ENCODE measurements around the gene M1AP.

Gene M1AP

DNA sequence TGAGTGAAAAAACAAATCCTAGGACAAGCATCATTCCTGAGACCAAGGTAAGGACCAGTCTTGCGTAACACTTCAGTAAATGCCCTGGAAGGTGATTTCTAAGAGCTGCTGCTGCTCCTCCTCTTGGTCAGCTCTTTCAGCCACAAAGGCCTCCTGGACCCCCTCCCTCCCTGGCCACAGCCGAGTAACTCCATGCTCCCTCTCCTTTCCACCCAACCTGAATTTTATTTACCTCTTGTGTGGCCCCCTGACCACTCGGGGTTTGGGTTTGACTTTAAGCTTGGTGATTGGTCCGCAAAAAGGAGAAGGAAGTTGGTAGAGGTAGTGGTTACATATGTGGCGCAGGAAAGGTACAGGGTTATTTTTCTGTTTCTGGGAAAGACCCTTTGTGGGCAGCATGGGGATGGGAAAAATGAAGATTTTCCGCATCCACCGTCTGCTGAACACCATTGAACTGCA lies 109.2 kb downstream of the M1AP start:
- Histone ChIP-seq H3K4me1 (ENCODE audit: control insufficient read depth in 5 of 5, insufficient read depth in 5 of 5, low read length in 5 of 5) (no peaks in the 10 kb centered on the region), H3K27me3 (ENCODE audit: control insufficient read depth in 5 of 5, insufficient read depth in 4 of 5, low read length in 5 of 5) (no peaks in the 10 kb centered on the region), H3K27ac (ENCODE audit: low read depth, low read length) (no peak overlapping the region), H3K9me3 (ENCODE audit: control insufficient read depth in 5 of 5, low read length in 5 of 5) (no peaks in the 10 kb centered on the region), H3K4me3 (ENCODE audit: low read depth in 1 of 5, low read length in 5 of 5) (no peak overlapping the region), H3K9ac (ENCODE audit: low read length in 5 of 5) (no peak overlapping the region), H3K36me3 (ENCODE audit: control insufficient read depth in 5 of 5, insufficient read depth in 5 of 5, low read length in 5 of 5) (peaks cover 0 to 7% (median 0%) of the 10 kb centered on the region in 5 donors)

DNA sequence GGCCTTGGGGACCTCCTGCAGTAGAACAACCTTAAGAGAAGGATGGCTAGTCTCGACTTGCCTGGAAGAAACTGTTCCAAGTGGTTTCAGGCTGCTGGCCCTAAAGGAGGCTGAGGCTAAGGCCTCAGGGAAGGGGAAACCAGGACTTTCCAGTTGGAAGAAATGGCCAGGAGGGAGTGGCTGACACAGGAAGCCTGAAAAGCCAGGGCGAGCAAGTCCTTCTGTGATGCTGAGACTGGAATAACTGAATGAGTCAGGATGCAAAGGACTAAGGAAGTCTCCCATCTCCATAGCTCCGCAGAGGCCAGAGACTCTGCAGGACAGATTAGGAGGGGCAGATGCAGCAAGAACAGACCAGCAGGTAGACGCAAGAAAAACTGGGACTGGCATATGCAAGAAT lies 111.0 kb downstream of the M1AP start:
- Histone ChIP-seq H3K27ac (ENCODE audit: low read depth, low read length) (no peak overlapping the region), H3K4me3 (ENCODE audit: low read depth in 1 of 5, low read length in 5 of 5) (no peak overlapping the region), H3K4me1 (ENCODE audit: control insufficient read depth in 5 of 5, insufficient read depth in 5 of 5, low read length in 5 of 5) (peaks cover 0 to 4% (median 0%) of the 10 kb centered on the region in 5 donors), H3K36me3 (ENCODE audit: control insufficient read depth in 5 of 5, insufficient read depth in 5 of 5, low read length in 5 of 5) (peaks cover 0 to 24% (median 16%) of the 10 kb centered on the region in 5 donors), H3K9me3 (ENCODE audit: control insufficient read depth in 5 of 5, low read length in 5 of 5) (no peaks in the 10 kb centered on the region), H3K27me3 (ENCODE audit: control insufficient read depth in 5 of 5, insufficient read depth in 4 of 5, low read length in 5 of 5) (no peaks in the 10 kb centered on the region), H3K9ac (ENCODE audit: low read length in 5 of 5) (no peak overlapping the region)

DNA sequence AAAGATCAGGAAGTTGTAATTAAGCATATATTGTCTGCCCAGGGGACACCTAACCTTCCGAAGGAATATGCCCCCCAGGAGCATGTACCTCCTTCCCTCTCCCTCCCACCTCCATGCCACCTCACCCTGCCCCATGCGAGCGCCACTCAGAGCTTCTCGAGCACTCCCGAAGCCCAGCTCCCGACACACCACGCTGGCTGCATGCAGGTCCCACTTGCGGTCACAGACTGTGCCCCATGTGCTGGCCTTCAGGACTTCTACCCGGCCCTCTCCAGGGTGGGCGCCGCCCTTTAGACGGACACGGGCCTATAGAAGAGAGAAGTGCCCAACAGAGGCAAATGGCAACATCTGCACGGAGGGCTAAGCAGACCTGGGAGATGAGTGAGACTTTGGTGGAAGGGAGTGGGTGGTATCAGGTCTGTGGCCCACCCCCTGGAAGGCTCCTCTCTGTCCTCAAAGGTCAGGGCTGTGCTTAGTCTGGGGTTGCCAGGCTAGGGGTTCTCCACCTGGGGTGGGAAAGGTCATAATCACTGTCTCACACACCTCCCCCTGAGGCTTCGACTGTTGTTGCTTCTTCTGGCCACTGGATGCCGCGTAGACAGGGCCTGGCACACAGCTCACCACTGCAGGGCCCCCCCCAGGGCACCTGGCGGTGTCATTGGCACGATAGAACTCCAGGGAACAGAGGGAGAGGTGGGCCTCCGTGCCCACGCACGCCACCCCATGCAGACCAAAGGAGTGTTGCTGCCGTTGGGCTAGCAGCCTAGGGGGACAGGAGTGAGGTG lies 111.8 kb downstream of the M1AP start:
- Histone ChIP-seq H3K4me1 (ENCODE audit: control insufficient read depth in 5 of 5, insufficient read depth in 5 of 5, low read length in 5 of 5) (peaks cover 0 to 10% (median 4%) of the 10 kb centered on the region in 5 donors), H3K27ac (ENCODE audit: low read depth, low read length) (no peak overlapping the region), H3K36me3 (ENCODE audit: control insufficient read depth in 5 of 5, insufficient read depth in 5 of 5, low read length in 5 of 5) (peaks cover 0 to 28% (median 16%) of the 10 kb centered on the region in 5 donors), H3K9ac (ENCODE audit: low read length in 5 of 5) (no peak overlapping the region), H3K9me3 (ENCODE audit: control insufficient read depth in 5 of 5, low read length in 5 of 5) (no peaks in the 10 kb centered on the region), H3K4me3 (ENCODE audit: low read depth in 1 of 5, low read length in 5 of 5) (no peak overlapping the region), H3K27me3 (ENCODE audit: control insufficient read depth in 5 of 5, insufficient read depth in 4 of 5, low read length in 5 of 5) (no peaks in the 10 kb centered on the region)

DNA sequence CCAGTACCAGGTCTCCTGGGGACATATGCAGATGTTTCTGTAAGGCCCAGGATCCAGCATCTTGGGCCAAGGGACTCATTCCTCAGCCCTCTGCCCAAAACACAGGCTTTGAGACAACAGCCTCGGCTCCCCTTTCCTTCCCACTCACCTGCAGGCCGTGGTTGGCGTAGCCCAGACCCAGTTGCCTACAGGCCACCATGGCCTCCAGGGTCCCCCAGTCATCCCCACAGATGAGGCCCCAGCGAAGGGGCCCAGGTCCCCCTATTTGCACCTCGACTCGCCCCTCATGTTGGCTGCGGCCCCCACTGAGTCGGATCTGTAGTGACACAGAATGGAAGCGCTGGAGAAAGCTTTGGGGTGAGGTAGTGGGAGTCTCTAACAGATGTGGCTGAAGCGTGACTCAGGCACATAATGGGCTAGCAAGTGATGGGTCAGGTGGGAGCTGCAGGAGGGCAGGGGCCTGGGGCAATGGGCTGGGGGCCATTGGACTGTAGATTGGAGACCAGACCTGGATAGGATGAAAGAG lies 112.6 kb downstream of the M1AP start:
- Histone ChIP-seq H3K27ac (ENCODE audit: low read depth, low read length) (no peak overlapping the region), H3K9ac (ENCODE audit: low read length in 5 of 5) (no peak overlapping the region), H3K9me3 (ENCODE audit: control insufficient read depth in 5 of 5, low read length in 5 of 5) (no peaks in the 10 kb centered on the region), H3K27me3 (ENCODE audit: control insufficient read depth in 5 of 5, insufficient read depth in 4 of 5, low read length in 5 of 5) (no peaks in the 10 kb centered on the region), H3K4me1 (ENCODE audit: control insufficient read depth in 5 of 5, insufficient read depth in 5 of 5, low read length in 5 of 5) (peaks cover 0 to 19% (median 13%) of the 10 kb centered on the region in 5 donors), H3K4me3 (ENCODE audit: low read depth in 1 of 5, low read length in 5 of 5) (no peak overlapping the region), H3K36me3 (ENCODE audit: control insufficient read depth in 5 of 5, insufficient read depth in 5 of 5, low read length in 5 of 5) (peaks cover 0 to 30% (median 16%) of the 10 kb centered on the region in 5 donors)

DNA sequence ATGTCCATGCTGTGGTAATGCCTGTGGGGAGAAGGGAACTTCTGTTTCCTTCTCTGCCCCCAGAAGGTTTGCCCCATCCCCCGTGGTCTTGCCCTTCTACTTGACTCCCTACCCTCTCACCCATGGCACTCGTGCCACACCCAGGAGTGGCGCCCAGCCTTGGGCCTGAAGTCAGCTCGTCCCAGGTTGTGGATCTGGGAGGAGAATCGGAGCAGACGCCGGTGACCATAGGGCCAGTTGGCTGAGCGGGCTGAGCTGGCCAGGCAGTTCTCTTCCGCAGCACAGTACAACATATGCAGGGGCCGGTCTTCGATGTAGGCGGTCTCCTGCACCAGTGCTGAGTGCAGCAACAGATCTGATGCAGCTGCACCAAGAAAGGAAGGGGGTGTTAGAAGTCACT lies 113.7 kb downstream of the M1AP start:
- no peak overlapping the region for H3K27ac ChIP-seq (ENCODE audit: low read depth, low read length)
- H3K4me3 ChIP-seq (ENCODE audit: low read depth in 1 of 5, low read length in 5 of 5): no peak overlapping the region
- H3K9ac ChIP-seq (ENCODE audit: low read length in 5 of 5): no peak overlapping the region
- peaks cover 0 to 25% (median 15%) of the 10 kb centered on the region in 5 donors for H3K4me1 ChIP-seq (ENCODE audit: control insufficient read depth in 5 of 5, insufficient read depth in 5 of 5, low read length in 5 of 5)
- H3K27me3 ChIP-seq (ENCODE audit: control insufficient read depth in 5 of 5, insufficient read depth in 4 of 5, low read length in 5 of 5): no peaks in the 10 kb centered on the region
- peaks cover 0 to 30% (median 16%) of the 10 kb centered on the region in 5 donors for H3K36me3 ChIP-seq (ENCODE audit: control insufficient read depth in 5 of 5, insufficient read depth in 5 of 5, low read length in 5 of 5)
- no peaks in the 10 kb centered on the region for H3K9me3 ChIP-seq (ENCODE audit: control insufficient read depth in 5 of 5, low read length in 5 of 5)

DNA sequence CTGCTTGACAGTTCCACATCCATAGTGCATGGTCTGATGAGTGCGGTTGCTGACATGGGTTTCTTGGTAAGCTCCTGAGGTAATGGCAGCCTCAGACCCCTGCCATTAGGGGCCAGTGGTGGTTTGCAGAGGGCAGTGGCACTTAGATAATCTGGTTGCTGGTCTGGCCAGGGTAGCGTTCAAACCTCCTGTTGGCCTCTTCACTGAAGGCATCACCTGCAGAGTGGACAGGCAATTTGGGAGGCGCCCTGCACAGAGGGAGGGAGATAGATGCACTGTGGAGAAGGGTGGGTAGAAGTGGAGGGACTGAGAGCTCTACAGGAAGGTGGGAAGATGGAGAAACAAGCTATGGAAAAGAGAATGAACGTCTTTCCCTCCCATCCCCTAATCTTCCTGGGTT lies 114.7 kb downstream of the M1AP start:
- Histone ChIP-seq H3K27me3 (ENCODE audit: control insufficient read depth in 5 of 5, insufficient read depth in 4 of 5, low read length in 5 of 5) (no peaks in the 10 kb centered on the region), H3K9me3 (ENCODE audit: control insufficient read depth in 5 of 5, low read length in 5 of 5) (no peaks in the 10 kb centered on the region), H3K4me3 (ENCODE audit: low read depth in 1 of 5, low read length in 5 of 5) (no peak overlapping the region), H3K27ac (ENCODE audit: low read depth, low read length) (no peak overlapping the region), H3K9ac (ENCODE audit: low read length in 5 of 5) (no peak overlapping the region), H3K36me3 (ENCODE audit: control insufficient read depth in 5 of 5, insufficient read depth in 5 of 5, low read length in 5 of 5) (peaks cover 0 to 30% (median 16%) of the 10 kb centered on the region in 5 donors), H3K4me1 (ENCODE audit: control insufficient read depth in 5 of 5, insufficient read depth in 5 of 5, low read length in 5 of 5) (peaks cover 0 to 33% (median 22%) of the 10 kb centered on the region in 5 donors)

DNA sequence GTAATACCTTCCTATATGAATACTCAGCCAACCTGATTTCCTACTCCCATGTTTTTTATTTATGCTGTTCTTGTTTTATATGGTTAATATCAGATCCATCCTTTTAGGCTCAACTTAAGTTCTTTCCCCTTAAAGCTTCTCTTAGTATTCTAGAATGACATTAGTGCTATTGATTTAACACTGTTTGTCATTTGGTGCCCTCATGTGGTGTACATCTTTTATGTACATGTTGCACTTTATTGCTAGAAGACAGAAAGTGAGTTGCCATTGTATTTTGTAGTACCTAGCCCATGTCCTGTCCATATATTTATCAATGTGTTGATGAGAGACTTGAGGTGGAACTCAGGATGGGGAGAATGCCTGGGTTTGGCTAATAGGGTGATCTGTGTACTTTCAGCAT lies 115.9 kb downstream of the M1AP start:
- Histone ChIP-seq H3K4me1 (ENCODE audit: control insufficient read depth in 5 of 5, insufficient read depth in 5 of 5, low read length in 5 of 5) (peaks cover 2 to 39% (median 27%) of the 10 kb centered on the region in 5 donors), H3K27me3 (ENCODE audit: control insufficient read depth in 5 of 5, insufficient read depth in 4 of 5, low read length in 5 of 5) (no peaks in the 10 kb centered on the region), H3K9ac (ENCODE audit: low read length in 5 of 5) (no peak overlapping the region), H3K9me3 (ENCODE audit: control insufficient read depth in 5 of 5, low read length in 5 of 5) (no peaks in the 10 kb centered on the region), H3K4me3 (ENCODE audit: low read depth in 1 of 5, low read length in 5 of 5) (no peak overlapping the region), H3K36me3 (ENCODE audit: control insufficient read depth in 5 of 5, insufficient read depth in 5 of 5, low read length in 5 of 5) (peaks cover 0 to 42% (median 26%) of the 10 kb centered on the region in 5 donors), H3K27ac (ENCODE audit: low read depth, low read length) (no peak overlapping the region)

DNA sequence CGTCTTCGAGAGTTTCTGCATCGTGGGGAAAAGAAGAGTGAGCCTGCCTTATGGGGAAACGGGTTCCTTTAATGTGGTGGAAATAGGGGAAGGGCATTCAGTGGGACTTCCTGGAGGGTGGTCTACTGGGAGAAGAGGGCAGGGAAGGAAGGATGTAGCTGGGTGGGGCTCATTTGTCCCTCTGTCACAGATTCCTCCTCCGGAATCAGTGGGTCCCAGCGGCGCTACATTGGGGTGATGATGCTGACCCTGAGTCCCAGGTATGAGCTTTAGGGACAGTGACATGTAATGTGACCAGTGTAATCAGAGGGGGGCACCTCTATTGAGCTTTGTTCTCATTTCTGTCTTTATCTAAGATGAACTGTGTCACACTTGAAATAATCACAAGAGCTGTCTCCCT lies 116.5 kb downstream of the M1AP start:
- Histone ChIP-seq H3K36me3 (ENCODE audit: control insufficient read depth in 5 of 5, insufficient read depth in 5 of 5, low read length in 5 of 5) (peaks cover 0 to 47% (median 31%) of the 10 kb centered on the region in 5 donors), H3K4me3 (ENCODE audit: low read depth in 1 of 5, low read length in 5 of 5) (peak overlapping the region in 1 of 5 donors; percentile 84), H3K27me3 (ENCODE audit: control insufficient read depth in 5 of 5, insufficient read depth in 4 of 5, low read length in 5 of 5) (no peaks in the 10 kb centered on the region), H3K27ac (ENCODE audit: low read depth, low read length) (no peak overlapping the region), H3K9me3 (ENCODE audit: control insufficient read depth in 5 of 5, low read length in 5 of 5) (no peaks in the 10 kb centered on the region), H3K4me1 (ENCODE audit: control insufficient read depth in 5 of 5, insufficient read depth in 5 of 5, low read length in 5 of 5) (peaks cover 2 to 39% (median 27%) of the 10 kb centered on the region in 5 donors), H3K9ac (ENCODE audit: low read length in 5 of 5) (peak overlapping the region in 1 of 5 donors; percentile 43)

DNA sequence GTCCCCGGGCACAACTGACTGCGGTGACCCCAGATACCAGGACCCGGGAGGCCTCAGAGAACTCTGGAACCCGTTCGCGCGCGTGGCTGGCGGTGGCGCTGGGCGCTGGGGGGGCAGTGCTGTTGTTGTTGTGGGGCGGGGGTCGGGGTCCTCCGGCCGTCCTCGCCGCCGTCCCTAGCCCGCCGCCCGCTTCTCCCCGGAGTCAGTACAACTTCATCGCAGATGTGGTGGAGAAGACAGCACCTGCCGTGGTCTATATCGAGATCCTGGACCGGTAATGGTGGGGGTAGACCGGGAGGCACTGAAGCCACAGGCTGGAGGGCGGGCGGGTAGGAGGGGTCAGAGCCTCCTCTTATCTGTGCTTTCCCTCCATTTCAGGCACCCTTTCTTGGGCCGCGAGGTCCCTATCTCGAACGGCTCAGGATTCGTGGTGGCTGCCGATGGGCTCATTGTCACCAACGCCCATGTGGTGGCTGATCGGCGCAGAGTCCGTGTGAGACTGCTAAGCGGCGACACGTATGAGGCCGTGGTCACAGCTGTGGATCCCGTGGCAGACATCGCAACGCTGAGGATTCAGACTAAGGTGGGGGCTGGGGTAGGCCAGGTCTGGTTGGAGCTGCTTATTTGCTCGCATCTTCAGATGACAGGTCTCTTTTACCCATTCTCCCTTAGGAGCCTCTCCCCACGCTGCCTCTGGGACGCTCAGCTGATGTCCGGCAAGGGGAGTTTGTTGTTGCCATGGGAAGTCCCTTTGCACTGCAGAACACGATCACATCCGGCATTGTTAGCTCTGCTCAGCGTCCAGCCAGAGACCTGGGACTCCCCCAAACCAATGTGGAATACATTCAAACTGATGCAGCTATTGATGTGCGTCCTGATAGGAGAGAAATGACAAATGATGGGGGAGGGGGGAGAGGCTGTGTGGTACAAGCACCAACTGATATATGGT lies 117.6 kb downstream of the M1AP start:
- Histone ChIP-seq H3K27ac (ENCODE audit: low read depth, low read length) (peak overlapping the region; percentile 76), H3K9me3 (ENCODE audit: control insufficient read depth in 5 of 5, low read length in 5 of 5) (no peaks in the 10 kb centered on the region), H3K9ac (ENCODE audit: low read length in 5 of 5) (peak overlapping the region in 4 of 5 donors; percentile 79 to 83 (median 81)), H3K27me3 (ENCODE audit: control insufficient read depth in 5 of 5, insufficient read depth in 4 of 5, low read length in 5 of 5) (no peaks in the 10 kb centered on the region), H3K4me1 (ENCODE audit: control insufficient read depth in 5 of 5, insufficient read depth in 5 of 5, low read length in 5 of 5) (peaks cover 2 to 39% (median 27%) of the 10 kb centered on the region in 5 donors), H3K4me3 (ENCODE audit: low read depth in 1 of 5, low read length in 5 of 5) (peak overlapping the region; percentile 74 to 95 (median 84)), H3K36me3 (ENCODE audit: control insufficient read depth in 5 of 5, insufficient read depth in 5 of 5, low read length in 5 of 5) (peaks cover 0 to 58% (median 43%) of the 10 kb centered on the region in 5 donors)

All from subcutaneous abdominal adipose tissue (tissue), 5 donors.